ENCODE results near the gene NEGR1.

DNA sequence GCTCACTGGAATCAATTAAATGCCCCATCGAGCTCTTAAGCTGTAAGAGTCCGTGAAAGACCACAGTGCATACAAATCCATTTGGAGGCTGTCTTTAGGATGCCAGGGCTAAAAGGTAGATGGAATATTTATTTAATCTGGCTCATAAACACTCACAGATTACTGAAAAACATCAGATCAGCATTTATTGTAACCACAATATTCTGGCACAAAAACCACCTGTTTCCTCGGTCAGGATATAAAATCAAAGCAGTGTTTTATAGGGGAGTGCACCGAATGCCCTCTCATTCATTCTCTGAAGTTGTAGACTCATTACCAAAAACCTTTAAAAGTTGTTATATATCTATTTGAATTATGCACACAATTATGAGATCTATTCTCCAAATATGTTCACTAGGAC is 500.9 kb downstream of the NEGR1 start:
- TF ChIP-seq POLR2A (IDR thresholded peaks at IDR 0.05) = no peak
- TF ChIP-seq, protein P1, sequence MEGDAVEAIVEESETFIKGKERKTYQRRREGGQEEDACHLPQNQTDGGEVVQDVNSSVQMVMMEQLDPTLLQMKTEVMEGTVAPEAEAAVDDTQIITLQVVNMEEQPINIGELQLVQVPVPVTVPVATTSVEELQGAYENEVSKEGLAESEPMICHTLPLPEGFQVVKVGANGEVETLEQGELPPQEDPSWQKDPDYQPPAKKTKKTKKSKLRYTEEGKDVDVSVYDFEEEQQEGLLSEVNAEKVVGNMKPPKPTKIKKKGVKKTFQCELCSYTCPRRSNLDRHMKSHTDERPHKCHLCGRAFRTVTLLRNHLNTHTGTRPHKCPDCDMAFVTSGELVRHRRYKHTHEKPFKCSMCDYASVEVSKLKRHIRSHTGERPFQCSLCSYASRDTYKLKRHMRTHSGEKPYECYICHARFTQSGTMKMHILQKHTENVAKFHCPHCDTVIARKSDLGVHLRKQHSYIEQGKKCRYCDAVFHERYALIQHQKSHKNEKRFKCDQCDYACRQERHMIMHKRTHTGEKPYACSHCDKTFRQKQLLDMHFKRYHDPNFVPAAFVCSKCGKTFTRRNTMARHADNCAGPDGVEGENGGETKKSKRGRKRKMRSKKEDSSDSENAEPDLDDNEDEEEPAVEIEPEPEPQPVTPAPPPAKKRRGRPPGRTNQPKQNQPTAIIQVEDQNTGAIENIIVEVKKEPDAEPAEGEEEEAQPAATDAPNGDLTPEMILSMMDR (IDR thresholded peaks at IDR 0.05) = no peak
- TF ChIP-seq POLR2AphosphoS5 (IDR thresholded peaks at IDR 0.05) = no peak

Data from gastroesophageal sphincter (tissue), 3 donors.